ENCODE data around the gene TJP1.

GRCh38 chr15:29756358-29757267, 65.7 kb downstream of the TJP1 start:
- TF ChIP-seq ZNF548 (tag by site-specific recombination; IDR thresholded peaks at IDR 0.05) (no peak), CTCF (tag by site-specific recombination; IDR thresholded peaks at IDR 0.05) (no peak), ZBTB1 (tag by site-specific recombination; IDR thresholded peaks at IDR 0.05) (no peak), ATF2 (tag by site-specific recombination; IDR thresholded peaks at IDR 0.05; ENCODE audit: low read depth) (no peak), ZNF48 (tag by site-specific recombination; IDR thresholded peaks at IDR 0.05) (no peak), BCL6B (tag by site-specific recombination; IDR thresholded peaks at IDR 0.05) (no peak)
